ENCODE measurements around the gene GPA33. TPM values are rescaled to one million over a fixed set of nuclear protein-coding genes. Genes with fewer than 3 reads are reported as not detected.

Gene GPA33
- polyA plus RNA-seq, 1 donor from 2014 or later = 0.14 TPM

DNA sequence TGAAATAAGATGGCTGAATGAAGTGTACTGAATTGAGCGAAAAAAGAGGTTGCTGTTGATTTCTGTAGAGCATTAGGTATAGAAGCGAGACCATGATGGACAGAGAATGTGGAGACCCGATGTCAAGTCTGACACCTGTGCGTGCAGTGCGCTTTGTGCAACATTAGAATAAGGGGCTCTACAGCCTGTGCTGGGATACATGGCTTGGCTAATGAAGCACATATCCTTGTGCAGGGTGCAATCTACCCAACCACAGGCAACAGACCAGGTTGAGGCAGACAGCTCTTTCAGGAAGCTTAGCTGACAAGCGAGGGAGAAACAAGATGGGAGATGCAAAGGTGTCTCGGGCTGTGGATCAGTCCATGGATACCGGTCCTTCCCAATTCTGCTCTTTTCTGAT, 18.9 kb downstream of the GPA33 start:
- H4K20me1 ChIP-seq (ENCODE audit: insufficient read depth) = no peaks in the 10 kb centered on the region
- no peaks in the 10 kb centered on the region for H3F3A ChIP-seq (ENCODE audit: insufficient read depth, low read length, poor library complexity, severe bottlenecking)
- H3K27me3 ChIP-seq (ENCODE audit: insufficient read depth, low read depth, low read length) = no peaks in the 10 kb centered on the region
- TF ChIP-seq SMC3 (conservative IDR thresholded peaks at IDR 0.05; ENCODE audit: poor library complexity) (no peak), MXI1 (conservative IDR thresholded peaks at IDR 0.05; ENCODE audit: poor library complexity, severe bottlenecking) (no peak), POLR2AphosphoS5 (IDR thresholded peaks at IDR 0.05) (no peak), EZH2 (IDR thresholded peaks at IDR 0.05; ENCODE audit: borderline replicate concordance, insufficient read depth, low read length, poor library complexity, severe bottlenecking) (no peak), CTCF (IDR thresholded peaks at IDR 0.05; ENCODE audit: poor library complexity, severe bottlenecking) (no peak), RAD21 (conservative IDR thresholded peaks at IDR 0.05) (no peak), EP300 (conservative IDR thresholded peaks at IDR 0.05; ENCODE audit: poor library complexity, severe bottlenecking) (no peak), TAF1 (IDR thresholded peaks at IDR 0.05; ENCODE audit: low read depth) (no peak)
- TF ChIP-seq, protein P1, sequence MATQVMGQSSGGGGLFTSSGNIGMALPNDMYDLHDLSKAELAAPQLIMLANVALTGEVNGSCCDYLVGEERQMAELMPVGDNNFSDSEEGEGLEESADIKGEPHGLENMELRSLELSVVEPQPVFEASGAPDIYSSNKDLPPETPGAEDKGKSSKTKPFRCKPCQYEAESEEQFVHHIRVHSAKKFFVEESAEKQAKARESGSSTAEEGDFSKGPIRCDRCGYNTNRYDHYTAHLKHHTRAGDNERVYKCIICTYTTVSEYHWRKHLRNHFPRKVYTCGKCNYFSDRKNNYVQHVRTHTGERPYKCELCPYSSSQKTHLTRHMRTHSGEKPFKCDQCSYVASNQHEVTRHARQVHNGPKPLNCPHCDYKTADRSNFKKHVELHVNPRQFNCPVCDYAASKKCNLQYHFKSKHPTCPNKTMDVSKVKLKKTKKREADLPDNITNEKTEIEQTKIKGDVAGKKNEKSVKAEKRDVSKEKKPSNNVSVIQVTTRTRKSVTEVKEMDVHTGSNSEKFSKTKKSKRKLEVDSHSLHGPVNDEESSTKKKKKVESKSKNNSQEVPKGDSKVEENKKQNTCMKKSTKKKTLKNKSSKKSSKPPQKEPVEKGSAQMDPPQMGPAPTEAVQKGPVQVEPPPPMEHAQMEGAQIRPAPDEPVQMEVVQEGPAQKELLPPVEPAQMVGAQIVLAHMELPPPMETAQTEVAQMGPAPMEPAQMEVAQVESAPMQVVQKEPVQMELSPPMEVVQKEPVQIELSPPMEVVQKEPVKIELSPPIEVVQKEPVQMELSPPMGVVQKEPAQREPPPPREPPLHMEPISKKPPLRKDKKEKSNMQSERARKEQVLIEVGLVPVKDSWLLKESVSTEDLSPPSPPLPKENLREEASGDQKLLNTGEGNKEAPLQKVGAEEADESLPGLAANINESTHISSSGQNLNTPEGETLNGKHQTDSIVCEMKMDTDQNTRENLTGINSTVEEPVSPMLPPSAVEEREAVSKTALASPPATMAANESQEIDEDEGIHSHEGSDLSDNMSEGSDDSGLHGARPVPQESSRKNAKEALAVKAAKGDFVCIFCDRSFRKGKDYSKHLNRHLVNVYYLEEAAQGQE (IDR thresholded peaks at IDR 0.05; ENCODE audit: borderline replicate concordance) = no peak
- H3K9me3 ChIP-seq (ENCODE audit: low read length) = no peaks in the 10 kb centered on the region
- no peaks in the 10 kb centered on the region for H3K9me2 ChIP-seq (ENCODE audit: insufficient read depth, low read length)
- no peaks in the 10 kb centered on the region for H3K36me3 ChIP-seq (ENCODE audit: insufficient read depth, low read length)
- no peaks in the 10 kb centered on the region for H3K79me2 ChIP-seq (replicated peaks; ENCODE audit: insufficient read depth, low read length)
- H3K9ac ChIP-seq (ENCODE audit: low read length) = no peak overlapping the region
- no peak overlapping the region for H3K4me3 ChIP-seq (ENCODE audit: low read length)
- H2AFZ ChIP-seq (ENCODE audit: low read depth, low read length) = no peak overlapping the region
- H3K27ac ChIP-seq (ENCODE audit: low read length) = no peak overlapping the region
- no peak overlapping the region for H3K4me2 ChIP-seq (ENCODE audit: low read length)

- no peaks in the 10 kb centered on the region for H3K27me3 ChIP-seq (ENCODE audit: insufficient read depth, low read depth, low read length)
- H2AFZ ChIP-seq (ENCODE audit: low read depth, low read length) = no peak overlapping the region
- no peak overlapping the region for H3K4me3 ChIP-seq (ENCODE audit: low read length)
- no peaks in the 10 kb centered on the region for H3K9me3 ChIP-seq (ENCODE audit: low read length)
- H3K27ac ChIP-seq (ENCODE audit: low read length) = no peak overlapping the region
- no peaks in the 10 kb centered on the region for H3F3A ChIP-seq (ENCODE audit: insufficient read depth, low read length, poor library complexity, severe bottlenecking)
- H3K4me2 ChIP-seq (ENCODE audit: low read length) = no peak overlapping the region
- H3K9me2 ChIP-seq (ENCODE audit: insufficient read depth, low read length) = no peaks in the 10 kb centered on the region
- TF ChIP-seq TAF1 (IDR thresholded peaks at IDR 0.05; ENCODE audit: low read depth) = no peak
- TF ChIP-seq CTCF (IDR thresholded peaks at IDR 0.05; ENCODE audit: poor library complexity, severe bottlenecking) = no peak
- no peak for TF ChIP-seq MXI1 (conservative IDR thresholded peaks at IDR 0.05; ENCODE audit: poor library complexity, severe bottlenecking)
- no peak for TF ChIP-seq POLR2AphosphoS5 (IDR thresholded peaks at IDR 0.05)
- TF ChIP-seq, protein P1 (IDR thresholded peaks at IDR 0.05; ENCODE audit: borderline replicate concordance) = no peak
- TF ChIP-seq SMC3 (conservative IDR thresholded peaks at IDR 0.05; ENCODE audit: poor library complexity) = no peak
- TF ChIP-seq EZH2 (IDR thresholded peaks at IDR 0.05; ENCODE audit: borderline replicate concordance, insufficient read depth, low read length, poor library complexity, severe bottlenecking) = no peak
- no peak for TF ChIP-seq EP300 (conservative IDR thresholded peaks at IDR 0.05; ENCODE audit: poor library complexity, severe bottlenecking)
- TF ChIP-seq RAD21 (conservative IDR thresholded peaks at IDR 0.05) = no peak
- no peaks in the 10 kb centered on the region for H3K36me3 ChIP-seq (ENCODE audit: insufficient read depth, low read length)
- H3K79me2 ChIP-seq (replicated peaks; ENCODE audit: insufficient read depth, low read length) = no peaks in the 10 kb centered on the region
- no peaks in the 10 kb centered on the region for H4K20me1 ChIP-seq (ENCODE audit: insufficient read depth)
- no peak overlapping the region for H3K9ac ChIP-seq (ENCODE audit: low read length)
Measured at GRCh38 chr1:167068761-167069160, 21.4 kb downstream of the GPA33 start.

Measured in neural cell (in vitro differentiated cells).